Stimulated activated CD8-positive, alpha-beta memory T cell treated with anti-CD3 and anti-CD28 coated beads, Interleukin-4, amount 100 ng/mL, for 4 hours (primary cell): Measurements from ENCODE around the gene GPR15LG.
"Not testable (repeated sequence)": the region's sequence is repeated elsewhere in the genome, so short reads cannot be mapped to it uniquely, and the experiment has no call there.

Experiments
- DNase-seq, 2 donors: peaks; one replicate each; pipeline ENCODE4 v3.0.0-alpha.2; 2020; ENCODE audit warnings: low read depth in 2 of 2, low spot score in 1 of 2

Gene GPR15LG

DNA sequence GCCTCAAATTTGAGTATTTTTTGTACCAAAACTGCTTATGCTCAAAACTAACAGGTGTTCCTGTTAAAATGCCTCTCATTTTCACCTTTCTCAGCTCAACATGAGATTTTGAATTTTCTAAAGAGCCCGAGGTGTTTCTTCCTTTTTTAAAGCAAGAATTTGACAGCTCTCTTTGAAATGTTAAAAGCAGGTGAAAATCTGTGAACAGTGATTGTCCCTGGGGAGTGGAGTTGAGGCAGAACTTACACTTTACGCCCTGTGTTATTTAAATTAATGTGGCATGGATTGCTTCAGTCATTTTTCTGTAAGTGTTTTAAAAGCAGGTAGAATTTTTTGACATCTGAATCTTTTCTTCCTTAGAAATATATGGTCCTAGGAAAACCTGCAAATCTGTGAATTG lies 9.2 kb upstream of the GPR15LG start:
- no peak for DNase-seq

DNA sequence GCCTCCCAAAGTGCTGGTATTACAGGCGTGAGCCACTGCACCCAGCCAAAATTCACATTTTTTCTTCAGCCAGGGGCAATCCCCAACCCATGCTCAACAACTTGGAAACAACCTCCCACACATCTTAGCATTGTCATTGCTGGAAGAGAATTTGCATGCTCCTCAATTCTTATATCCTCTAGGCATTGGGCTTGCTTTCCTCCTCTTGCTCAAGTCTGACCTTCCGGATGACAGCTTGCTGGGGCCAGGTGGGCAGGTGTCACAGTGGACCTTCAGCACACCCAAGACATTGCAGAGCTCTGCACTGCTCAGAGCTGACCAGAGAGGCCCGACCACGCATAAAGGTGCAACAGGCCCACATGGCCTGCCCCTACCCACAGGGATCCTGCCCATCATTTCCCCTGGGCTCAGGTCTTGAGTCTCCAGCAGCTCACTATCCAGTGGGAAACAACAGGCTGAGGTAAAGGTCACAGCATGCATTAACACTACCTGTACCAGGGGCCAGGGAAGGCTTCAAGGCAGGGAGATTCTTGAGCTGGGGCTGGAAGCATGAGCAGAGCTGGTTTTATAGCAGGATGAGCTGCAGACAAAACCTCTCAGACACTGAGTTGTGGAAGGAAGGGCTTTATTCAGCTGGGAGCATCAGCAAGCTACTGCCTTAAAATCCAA lies 6.8 kb upstream of the GPR15LG start:
- DNase-seq: no peak

DNA sequence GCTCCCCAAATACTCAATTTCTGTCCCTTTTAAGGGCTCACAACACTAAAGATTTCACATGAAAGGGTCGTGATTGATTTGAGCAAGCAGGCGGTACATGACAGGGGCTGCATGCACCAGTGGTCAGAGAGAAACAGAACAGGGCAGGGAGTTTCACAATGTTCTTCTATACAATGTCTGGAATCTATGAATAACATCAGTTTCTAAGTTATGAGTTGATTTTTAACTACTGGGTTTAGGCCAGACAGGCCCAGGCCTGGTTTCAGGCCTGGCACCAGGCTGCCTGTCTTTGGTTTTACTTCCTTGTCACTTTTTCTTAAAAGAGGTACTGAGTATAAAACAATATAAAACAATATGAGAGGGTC lies 6.3 kb upstream of the GPR15LG start:
- DNase-seq: not testable (repeated sequence)

DNA sequence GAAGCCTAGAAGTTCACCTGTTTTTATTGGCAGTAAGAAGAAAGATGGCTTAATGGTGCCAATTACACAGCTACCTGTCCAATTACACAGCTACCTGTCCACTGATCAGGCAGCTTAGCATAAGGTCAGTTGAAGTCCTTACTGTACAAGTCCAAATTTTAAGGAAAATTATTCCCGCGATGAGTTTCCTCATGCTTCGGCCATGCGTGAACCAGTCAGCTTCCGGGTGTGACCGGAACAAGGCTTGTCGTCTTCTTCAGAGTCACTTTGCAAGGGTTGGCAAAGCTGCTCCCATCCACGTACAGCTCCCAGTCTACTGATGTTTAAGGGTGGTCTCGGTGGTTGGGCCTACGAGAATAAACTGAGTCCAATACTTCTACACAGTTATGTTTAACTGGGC lies 5.2 kb upstream of the GPR15LG start:
- DNase-seq: not testable (repeated sequence)

DNA sequence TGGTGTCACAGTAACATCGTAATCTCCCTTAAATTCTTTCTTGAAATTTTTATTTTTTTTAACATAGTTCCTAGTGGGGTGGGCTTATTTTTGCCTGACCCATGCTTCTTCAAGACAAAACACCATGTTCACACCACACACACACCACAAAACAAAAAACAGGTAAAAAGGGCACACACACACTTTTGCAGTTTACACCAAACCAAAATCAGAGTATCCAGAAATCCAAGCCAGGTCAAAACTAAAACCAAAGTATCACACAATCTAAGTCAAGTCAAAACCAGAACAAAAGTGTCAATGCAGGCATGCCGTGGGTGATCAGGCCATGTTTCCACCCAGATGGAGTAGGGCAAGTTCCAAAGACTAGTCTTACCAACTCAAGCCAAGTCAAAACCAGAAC lies 2.4 kb upstream of the GPR15LG start:
- DNase-seq: not testable (repeated sequence)

DNA sequence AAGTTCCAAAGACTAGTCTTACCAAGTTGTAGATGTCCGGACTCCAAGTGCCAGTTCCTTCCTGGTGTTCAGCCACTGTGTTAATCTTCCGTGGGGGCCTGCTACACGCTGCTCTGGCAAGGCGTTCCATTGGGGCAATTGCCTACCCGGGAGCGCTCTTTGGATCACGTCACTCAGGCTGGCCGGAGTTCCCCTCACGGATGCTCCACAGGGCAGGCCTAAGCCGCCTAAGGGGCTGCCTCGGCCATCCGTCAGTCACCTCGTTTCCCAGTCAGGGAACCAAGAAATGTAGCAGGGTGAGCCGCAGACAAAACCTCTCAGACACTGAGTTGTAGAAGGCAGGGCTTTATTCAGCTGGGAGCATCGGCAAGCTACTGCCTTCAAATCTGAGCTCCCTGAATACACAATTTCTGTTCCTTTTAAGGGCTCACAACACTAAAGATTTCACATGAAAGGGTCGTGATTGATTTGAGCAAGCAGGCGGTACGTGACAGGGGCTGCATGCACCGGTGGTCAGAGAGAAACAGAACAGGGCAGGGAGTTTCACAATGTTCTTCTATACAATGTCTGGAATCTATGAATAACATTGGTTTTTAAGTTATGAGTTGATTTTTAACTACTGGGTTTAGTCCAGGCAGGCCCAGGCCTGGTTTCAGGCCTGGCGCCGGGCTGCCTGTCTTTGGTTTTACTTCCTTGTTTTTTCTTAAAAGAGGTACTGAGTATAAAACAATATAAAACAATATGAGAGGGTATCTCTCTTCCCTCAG lies 1.7 kb upstream of the GPR15LG start:
- not testable (repeated sequence) for DNase-seq

DNA sequence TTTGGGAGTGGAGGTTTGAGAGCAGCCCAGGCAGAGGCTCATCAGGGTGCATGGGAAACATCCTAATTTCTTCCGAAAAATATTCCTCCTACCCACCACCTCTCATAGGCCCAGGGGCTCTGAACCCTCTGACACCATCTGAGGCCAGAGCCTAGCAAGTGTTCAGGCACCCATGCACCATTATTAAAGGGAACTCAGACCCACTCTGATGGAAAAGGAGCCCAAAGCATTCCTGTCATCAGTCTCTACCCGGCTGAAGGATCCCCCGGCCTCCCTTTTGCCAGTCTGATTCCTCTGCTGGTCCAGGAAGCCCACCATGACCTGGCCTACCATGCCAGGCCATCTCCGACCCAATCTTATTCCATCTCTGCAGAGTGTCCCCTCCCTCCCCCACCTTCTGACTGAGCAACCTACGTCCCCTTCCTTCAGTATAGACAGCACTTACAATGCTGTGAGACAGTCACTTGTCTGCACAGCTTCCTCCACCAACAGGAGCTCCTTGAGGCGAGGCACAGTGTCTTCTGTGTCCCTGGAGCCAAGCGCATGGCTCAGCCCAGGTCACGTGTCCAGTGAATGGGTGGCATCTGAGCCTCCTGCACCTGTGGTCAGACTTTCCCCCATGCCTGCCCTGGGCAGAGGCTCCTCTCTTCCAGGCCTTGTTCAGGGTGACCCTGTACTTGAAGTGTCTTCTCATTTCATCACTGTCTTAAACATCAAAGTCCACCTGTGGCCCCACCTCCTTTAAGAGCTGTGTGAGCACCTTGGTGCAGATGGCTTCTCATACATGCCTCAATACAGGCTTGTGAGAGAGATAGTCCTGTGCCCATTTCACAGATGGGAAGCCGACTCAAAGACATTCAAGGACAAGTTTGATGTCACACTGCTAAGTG lies 889 bp upstream of the GPR15LG start:
- no peak for DNase-seq

DNA sequence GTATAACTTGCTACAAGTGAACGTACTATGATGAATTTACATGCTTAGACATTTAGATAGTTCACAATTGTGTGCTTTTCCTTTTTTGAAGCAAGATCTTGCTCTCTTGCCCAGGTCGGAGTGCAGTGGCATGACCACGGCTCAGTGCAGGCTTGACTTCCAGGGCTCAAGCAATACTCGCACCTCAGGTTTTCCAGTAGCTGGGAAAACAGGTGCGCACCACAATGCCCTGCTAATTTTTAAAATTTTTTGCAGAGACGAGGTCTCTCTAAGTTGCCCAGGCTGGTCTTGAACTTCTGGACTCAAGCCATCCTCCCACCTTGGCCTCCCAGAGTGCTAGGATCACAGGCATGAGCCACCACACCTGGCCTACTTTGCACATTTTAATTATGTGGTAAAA lies 1.8 kb downstream of the GPR15LG start:
- DNase-seq: no peak

DNA sequence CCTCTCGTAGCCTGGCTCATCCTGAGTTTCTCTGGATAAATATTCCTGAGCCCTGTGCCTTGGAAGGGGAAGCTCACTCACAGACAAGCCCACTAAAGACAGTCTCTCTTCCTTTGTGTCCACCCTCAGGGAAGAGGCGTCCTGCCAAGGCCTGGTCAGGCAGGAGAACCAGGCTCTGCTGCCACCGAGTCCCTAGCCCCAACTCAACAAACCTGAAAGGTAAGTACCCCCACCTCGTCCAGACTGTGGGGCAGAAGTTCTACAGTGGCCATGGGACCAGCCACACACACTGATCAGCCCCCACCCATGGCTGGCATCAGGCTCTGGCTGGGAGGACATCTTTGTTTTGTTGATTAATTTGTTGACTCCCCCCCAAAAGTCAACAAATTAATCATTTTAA lies 2.8 kb downstream of the GPR15LG start:
- DNase-seq: no peak

DNA sequence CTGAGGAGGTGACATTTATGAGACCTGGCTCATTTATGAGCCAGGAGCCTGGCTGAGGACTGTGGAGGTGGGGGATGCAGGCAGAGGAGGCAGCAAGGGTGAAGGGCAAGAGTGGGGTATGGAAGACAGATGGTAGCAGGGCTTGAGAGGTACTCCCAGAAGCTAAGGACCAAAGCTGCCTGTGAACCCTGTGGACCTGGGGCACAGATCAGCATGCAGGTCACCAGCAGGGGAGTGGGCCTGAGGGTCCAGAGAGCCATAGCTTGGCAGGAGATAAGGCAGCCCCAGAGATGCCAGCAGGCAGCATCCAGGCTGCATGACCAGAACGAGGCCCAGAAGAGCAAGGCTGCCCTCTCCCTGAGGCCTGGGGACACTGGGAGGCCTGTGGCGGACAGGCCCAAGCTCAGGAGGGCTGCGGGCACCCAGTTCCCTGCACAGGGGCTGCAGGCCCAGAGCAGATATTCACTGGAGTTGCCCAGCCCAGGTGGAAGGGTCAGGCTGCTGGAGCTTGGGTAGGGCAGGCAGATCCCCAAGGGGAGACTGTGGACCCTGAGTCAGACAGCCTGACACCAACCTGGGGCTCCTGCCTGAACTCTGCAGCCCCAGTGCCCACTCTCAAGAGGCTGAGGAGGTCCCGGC lies 3.4 kb downstream of the GPR15LG start:
- no peak for DNase-seq

DNA sequence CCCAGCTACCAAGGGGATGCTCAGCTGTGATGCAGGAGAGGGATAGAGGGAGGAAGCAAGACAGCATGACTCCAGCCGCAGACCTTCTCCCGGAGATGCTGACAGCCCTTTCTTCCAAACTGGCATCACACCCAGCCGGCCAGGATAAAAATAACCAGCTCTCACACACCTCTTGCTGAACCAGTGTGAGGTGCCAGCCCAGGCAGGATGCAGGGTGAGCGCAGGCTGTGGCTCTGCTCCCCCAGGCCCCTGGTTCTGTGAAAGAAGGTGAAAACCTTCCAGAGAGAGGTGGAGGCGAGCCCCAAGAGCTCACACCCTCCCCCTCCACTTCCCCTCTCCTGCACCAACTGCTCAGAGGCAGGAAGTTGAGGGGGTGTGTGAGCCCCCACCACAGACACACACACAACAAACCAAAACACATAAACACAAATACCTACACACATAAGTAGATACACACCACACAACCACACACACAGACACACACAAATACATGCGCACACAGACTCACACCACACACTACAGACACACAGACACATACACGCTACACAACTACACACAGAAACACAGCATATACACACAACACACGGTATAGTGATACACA lies 4.0 kb downstream of the GPR15LG start:
- DNase-seq: peak in 1 of 2 donors; percentile 30

DNA sequence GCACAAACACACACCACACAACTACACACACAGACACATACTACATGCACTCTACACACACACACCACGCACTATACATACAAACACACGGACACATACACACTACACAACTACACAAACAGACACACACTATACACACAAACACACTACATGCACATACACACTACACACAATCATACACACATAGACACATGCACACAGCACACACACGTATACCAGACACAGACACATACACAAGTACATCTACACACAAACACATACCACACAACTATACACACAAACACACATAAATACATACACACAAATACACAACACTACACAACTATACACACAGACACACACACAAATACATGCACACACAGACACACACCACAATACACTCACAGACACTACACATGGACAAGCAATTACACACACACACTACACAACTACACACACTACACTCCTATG lies 4.6 kb downstream of the GPR15LG start:
- DNase-seq: no peak

DNA sequence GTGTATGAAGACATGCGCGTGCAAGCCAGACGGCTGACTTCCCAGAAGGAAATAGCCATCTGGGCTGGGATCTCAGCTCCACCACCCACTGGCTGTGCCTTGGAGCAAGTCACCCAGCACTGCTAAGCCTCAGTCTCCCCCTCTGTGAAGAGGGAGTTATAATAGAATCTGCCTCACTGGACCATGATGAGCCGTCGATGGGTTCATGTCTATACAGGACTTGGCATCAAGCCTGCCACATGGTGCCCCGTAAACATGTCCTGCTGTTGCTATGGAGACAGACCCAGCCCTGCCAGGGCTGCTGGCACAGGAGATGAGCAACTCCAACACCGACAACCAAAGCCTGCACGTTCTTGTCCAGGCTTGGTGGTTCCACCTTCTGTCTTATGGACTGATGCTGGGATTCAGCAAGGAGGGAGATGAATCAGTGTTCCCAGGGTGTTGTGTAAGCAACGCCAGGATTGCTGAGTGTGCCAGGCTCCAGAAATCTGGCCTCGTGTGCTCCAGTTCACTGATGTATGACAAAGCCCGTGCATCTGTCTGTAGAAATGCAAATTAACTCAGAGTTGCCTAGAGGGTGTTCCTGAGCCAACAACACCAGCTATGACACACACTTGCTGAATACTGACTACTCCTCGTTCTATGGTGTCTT lies 5.6 kb downstream of the GPR15LG start:
- no peak for DNase-seq

DNA sequence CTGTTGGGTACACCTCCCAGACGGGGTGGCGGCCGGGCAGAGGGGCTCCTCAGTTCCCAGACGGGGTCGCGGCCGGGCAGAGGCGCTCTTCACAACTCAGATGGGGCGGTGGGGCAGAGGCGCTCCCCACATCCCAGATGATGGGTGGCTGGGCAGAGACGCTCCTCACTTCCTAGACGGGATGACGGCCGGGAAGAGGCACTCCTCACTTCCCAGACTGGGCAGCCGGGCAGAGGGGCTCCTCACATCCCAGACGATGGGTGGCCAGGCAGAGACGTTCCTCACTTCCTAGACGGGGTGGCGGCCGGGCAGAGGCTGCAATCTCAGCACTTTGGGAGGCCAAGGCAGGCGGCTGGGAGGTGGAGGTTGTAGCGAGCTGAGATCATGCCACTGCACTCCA lies 6.8 kb downstream of the GPR15LG start:
- not testable (repeated sequence) for DNase-seq

DNA sequence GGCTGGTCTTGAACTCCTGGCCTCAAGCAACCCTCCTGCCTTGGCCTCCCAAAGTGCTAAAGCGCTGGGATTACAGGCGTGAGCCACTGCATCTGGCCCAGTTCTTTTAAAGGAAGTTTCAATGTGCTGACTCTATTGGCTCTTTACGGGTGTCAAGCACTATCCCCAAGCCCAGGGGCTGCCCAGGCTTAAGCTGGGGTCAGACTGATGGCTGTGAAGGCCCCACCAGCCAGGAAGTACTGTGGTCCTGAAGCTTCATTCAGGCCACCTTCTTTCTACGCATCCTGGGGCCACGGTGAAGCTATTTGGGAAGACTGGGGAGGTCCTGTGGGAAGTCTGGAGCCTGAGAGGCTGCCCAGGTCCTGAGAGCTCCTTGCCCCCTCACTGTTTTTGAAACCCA lies 8.0 kb downstream of the GPR15LG start:
- no peak for DNase-seq

DNA sequence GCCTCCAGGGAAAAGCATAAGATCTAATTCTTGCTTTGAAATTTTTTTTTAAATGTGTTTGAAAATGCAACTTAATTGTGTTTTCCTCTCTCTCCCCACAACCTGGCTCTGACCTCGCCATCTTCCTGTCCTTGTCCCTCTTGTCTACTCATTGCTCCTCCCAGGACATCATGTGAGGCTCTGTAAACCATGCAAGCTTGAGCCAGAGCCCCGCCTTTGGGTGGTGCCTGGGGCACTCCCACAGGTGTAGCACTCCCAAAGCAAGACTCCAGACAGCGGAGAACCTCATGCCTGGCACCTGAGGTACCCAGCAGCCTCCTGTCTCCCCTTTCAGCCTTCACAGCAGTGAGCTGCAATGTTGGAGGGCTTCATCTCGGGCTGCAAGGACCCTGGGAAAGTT lies 10.9 kb downstream of the GPR15LG start:
- DNase-seq: no peak

DNA sequence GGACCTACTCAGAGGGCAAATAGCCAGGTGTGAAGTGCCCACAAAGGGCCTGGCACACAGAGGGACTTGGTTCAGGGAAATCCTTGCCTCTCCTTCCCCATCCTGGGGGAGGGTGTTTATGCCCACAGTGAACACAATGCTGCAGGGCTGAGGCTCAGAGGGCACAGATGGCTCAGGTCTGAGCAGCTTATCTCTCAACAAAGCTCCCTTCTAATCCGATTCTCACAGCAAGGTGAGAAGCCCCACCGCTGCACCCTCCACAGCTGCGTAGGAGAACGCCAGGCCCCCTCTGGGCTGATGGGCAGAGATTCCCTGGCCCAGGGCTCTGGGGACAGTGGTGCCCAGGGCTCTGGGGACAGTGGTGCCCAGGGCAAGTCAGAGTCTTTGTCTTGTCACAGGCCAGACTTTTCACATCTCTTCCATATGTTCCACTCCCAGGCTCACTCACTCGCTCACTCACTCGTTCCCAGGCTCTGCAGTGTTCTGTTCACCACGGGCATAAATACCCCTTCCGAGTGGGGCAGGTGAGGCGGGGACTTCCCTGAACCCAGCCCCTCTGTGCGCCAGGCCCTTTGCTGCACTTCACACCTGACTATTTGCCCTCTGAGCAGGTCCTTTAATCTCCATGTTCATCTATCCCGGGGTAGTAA lies 12.1 kb downstream of the GPR15LG start:
- DNase-seq: no peak

DNA sequence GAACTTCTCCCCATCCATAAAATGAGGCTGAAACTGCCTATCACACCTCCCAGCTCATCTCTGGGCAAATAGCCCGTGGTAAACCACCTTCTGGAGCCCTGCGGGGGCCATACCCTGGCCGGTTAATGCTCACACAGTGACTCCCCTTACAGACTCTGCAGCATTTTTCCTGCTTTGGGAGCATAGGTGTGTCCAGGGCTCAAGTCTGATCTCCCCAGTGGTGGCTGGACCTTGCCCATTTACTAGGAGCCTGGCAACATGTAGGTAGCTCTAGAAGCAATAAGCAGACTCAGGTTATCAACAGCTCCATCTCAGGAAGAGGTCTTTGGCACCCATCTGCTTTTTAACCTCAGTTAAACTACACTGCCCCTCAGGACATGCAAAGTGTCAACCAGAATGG lies 15.2 kb downstream of the GPR15LG start:
- DNase-seq: no peak

DNA sequence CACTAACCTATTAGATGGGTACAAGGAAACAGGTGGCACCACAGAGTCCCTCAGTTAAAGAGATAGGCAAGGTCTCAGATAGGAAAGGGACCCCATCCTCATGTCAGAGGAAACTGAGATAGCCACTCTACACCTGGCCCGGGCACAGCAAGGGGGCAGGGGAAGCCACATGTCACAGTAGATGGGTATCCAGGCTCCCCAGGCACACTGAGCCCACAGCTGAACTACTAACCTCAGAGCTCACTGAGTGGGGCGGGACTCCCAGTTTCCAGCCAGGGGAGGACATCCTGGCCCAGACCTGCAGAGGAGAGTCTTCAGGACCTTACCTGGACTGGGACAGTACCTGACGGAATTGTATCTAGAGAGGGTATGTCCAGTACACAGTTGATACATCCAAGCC lies 17.0 kb downstream of the GPR15LG start:
- no peak for DNase-seq

DNA sequence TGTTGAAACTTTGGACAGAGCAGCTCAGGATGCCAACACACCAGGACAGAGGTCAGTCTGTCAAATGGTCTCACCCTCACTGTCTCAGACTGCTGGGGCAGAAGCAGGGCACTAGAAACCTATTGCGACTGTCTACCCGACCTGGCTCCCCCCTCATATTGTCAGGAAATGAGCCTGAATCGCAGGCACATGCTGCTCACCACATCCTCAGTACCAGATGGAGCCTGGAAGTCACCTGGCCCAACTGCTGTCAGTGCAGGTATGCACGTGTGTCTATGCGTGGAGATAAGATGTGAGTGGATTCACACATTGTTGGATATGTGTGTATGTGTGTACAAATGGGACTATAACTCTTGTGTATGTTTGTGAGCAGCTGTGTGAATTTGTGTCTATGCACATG lies 17.5 kb downstream of the GPR15LG start:
- DNase-seq: no peak
